GM19452 (cell line): Measurements from ENCODE around the gene CEND1.

Experiments
- ATAC-seq: cut with Tn5 transposase; IDR thresholded peaks from one replicate; pipeline ENCODE4 v1.9.1; 2021; ENCODE audit not compliant: unreplicated experiment

CEND1 gene

GRCh38 chr11:827897-828192 lies 38.0 kb upstream of the CEND1 start, which contains the start of gene CRACR2B:
Gene CRACR2B, plus strand, starts transcription at chr11:827919. Its CDS starts 689 bp downstream, at chr11:828608.
- ATAC-seq, result no peak

GRCh38 chr11:827146-827896 lies 37.4 kb upstream of the CEND1 start:
- ATAC-seq, result peak; percentile 43

GRCh38 chr11:826836-827145 lies 36.9 kb upstream of the CEND1 start:
- peak; percentile 6 for ATAC-seq

GRCh38 chr11:826227-826621 lies 36.3 kb upstream of the CEND1 start:
- ATAC-seq, result no peak

GRCh38 chr11:825366-826226 lies 35.7 kb upstream of the CEND1 start:
- ATAC-seq, result no peak

GRCh38 chr11:824942-825341 lies 35.1 kb upstream of the CEND1 start:
- no peak for ATAC-seq

GRCh38 chr11:824292-824880 lies 34.5 kb upstream of the CEND1 start:
- ATAC-seq, result no peak

- ATAC-seq, result no peak
Measured at GRCh38 chr11:823441-824291, 33.8 kb upstream of the CEND1 start.

- ATAC-seq, result no peak
Measured at GRCh38 chr11:821512-822371, 31.9 kb upstream of the CEND1 start.

- no peak for ATAC-seq
Measured at GRCh38 chr11:820655-821511, 31.0 kb upstream of the CEND1 start.

- ATAC-seq, result peak; percentile 55
Measured at GRCh38 chr11:819943-820649, 30.2 kb upstream of the CEND1 start.

- ATAC-seq, result peak; percentile 58
Measured at GRCh38 chr11:819129-819931, 29.4 kb upstream of the CEND1 start.

- ATAC-seq, result no peak
Measured at GRCh38 chr11:818396-819128, 28.7 kb upstream of the CEND1 start, which contains the start of gene PNPLA2. Gene PNPLA2, plus strand, starts transcription at chr11:818914. Its CDS starts 805 bp downstream, at chr11:819719.

- ATAC-seq, result no peak
Measured at GRCh38 chr11:816433-816779, 26.5 kb upstream of the CEND1 start.

- ATAC-seq, result no peak
Measured at GRCh38 chr11:815675-816432, 26.0 kb upstream of the CEND1 start.

GRCh38 chr11:813456-814096 lies 23.7 kb upstream of the CEND1 start:
- ATAC-seq, result no peak
